Measurements from ENCODE around the gene CYB561.

Gene CYB561

DNA sequence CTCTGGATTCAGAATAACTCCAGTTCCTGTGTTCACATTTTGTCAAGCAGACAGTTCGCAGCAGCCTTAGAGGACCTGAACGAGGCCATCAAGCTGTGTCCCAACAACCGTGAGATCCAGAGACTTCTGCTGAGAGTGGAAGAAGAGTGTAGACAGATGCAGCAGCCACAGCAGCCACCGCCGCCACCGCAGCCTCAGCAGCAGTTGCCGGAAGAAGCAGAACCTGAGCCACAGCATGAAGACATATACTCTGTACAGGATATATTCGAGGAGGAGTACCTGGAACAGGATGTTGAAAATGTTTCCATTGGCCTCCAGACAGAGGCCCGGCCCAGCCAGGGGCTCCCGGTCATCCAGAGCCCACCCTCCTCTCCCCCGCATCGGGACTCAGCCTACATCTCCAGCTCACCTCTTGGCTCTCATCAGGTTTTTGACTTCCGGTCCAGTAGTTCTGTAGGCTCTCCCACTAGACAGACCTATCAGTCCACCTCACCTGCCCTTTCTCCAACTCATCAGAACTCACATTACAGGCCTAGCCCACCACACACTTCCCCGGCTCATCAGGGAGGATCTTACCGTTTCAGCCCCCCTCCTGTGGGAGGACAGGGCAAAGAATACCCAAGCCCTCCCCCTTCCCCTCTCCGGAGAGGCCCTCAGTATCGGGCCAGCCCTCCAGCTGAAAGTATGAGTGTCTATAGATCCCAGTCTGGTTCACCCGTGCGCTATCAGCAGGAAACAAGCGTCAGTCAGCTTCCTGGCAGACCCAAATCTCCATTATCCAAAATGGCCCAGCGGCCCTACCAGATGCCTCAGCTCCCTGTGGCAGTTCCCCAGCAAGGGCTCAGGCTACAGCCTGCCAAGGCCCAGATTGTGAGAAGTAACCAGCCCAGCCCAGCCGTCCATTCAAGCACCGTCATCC is 25.9 kb downstream of the CYB561 start:
- in situ Hi-C loops (cut with HindIII; ENCODE audit: low sequenced_read_pairs), result no loop called here

DNA sequence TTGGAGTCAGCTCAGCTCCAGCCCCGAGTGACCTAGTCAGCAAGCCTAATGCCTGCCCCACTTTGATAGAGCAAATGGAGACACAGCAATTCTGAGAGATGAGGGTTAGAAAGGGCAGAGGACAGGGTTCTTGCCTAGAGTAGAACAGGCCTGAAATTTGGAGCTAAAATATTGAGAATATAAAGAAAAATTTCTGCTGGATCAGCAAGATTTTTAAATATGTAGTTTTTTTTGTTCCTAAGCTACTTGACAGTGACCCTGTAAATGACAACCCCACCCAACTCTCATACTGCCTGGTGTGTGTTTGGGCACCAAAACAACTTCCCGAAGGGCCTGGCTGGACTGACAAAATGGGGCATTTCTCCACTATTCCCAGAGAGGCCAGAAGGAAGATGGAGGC is 26.7 kb downstream of the CYB561 start:
- in situ Hi-C loops (cut with HindIII; ENCODE audit: low sequenced_read_pairs), result no loop called here

DNA sequence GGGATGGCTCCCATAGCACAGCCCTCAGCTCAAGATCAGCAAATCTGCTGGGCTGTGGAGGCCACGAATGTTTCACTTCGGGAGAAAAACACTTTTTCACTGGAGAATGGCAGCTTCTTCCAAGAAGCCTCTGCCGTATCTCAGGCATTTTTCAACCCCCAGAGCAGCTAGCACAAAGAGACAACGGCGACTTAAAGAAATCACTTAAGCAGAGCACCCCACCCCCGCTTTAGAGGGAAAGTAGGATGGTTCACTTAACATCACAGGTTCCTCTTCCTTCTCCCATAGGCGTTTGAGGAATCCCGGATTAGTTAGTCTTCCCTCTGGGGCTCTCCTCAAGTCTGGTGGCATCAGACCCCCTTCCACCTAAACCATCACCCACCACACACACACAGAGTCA is 27.6 kb downstream of the CYB561 start:
- in situ Hi-C loops (cut with HindIII; ENCODE audit: low sequenced_read_pairs), result no loop called here

DNA sequence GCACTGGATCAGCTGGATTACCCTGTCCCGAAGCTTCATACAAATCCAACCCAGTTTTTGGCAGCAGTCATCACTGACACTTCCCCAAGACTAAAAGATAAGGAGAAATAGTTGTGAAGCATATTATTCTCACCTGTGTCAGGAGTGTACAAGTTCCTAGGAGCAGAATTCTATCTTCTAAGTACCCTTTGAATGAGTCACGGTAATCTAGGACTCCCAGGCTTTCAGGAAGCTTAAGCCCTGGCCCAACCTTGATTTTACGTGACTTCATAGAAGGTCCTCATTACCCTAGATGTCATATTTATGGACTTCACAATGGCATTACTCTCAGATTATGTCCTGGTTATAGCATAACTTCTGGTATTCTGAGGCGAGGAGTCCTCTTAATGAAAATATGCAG is 31.9 kb downstream of the CYB561 start:
- in situ Hi-C loops (cut with HindIII; ENCODE audit: low sequenced_read_pairs), result no loop called here

DNA sequence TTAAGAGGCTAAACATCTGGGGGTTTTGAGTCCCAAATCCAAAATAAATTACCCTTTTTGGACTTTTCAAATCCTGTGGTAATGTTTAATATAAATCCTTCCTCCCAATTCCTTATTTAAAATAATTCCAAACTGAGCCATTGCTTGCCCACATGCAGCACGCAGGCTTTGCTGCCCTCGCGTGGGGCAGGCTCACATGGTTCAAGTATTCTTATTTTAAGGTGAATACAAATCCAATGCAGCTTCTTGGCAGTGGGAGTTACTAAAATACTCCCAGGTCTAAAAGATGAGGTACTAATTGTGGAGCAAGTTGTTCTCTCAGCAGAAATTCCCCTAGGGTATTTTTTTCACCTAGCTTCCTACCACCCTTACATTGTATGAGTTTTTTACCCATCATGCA is 33.0 kb downstream of the CYB561 start:
- in situ Hi-C loops (cut with HindIII; ENCODE audit: low sequenced_read_pairs), result no loop called here

DNA sequence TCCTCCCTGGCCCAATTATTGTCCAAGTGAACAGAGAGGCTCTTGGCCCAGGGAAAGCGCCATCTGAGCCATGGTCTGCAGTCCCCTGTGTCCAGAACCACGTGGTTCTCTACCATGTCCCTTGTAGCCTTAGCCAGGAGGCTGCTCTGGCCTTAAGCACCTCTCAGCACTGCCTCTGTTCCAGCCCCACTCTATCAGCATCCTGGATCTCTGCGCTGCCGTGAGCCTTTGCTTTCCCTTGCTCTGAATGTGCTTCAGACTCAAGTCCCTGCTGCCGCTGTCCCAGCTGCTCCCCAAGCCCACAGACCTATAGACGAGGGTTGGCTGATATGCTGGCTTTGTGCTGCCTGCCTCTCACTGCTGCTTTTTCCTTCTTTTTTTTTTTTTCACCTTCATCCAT is 33.9 kb downstream of the CYB561 start:
- in situ Hi-C loops (cut with HindIII; ENCODE audit: low sequenced_read_pairs), result no loop called here

DNA sequence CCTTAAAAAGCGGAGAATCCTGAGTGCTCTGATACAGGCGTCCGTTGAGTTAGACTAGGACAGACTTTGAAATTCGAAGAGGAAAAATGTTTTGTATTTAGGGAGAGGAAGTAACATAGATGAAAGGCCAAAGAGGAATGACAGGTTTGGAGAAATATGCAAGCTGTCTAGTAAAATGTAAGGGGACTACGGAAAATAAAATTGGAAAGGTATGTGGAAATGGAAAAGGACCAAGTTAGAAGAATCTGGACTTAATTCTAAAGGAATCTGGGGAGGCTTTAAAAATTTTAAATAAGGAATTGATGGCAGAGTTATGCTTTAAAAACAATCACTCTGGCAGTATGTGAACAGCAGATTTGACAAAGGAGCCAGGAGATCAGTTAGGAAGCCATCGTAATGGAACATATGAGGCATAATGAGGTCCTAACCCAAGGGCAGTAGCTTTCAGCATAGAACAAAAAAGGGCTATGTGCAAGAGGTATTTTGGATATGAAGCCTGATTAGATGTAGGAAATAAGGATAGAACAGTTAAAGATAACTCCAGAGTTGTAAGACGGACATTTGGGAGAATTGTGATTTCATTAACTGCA is 38.3 kb downstream of the CYB561 start:
- in situ Hi-C loops (cut with HindIII; ENCODE audit: low sequenced_read_pairs), result no loop called here

DNA sequence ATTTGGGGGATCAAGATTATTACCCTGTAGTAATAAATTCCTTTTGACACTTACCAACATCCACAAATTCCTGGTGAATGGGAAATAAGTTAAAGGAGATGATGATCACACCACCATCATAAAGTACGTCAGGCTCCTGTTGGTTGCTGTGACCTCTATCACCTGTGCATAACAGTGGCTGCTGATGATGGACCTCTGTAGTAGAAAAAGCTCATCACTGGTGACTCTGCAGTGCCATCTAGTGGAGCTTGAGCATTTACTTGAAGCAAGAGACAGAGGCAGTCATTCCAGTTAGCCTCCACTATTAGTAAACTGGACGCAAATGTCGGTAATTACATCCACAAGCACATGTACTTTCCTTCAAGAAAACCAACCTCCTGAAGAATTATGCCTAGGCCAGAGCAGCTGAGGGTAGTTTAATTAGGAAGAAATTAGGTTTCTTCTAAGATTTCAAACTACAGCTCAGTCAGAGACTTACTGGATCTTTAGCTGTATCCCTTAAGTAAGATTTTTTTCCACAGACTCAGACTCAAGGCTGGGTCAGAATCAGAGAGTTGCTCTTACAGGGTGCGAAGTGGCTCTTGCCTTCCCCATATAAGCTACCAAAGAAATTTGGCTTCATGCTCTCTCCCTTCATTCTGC is 39.3 kb downstream of the CYB561 start:
- in situ Hi-C loops (cut with HindIII; ENCODE audit: low sequenced_read_pairs), result no loop called here

DNA sequence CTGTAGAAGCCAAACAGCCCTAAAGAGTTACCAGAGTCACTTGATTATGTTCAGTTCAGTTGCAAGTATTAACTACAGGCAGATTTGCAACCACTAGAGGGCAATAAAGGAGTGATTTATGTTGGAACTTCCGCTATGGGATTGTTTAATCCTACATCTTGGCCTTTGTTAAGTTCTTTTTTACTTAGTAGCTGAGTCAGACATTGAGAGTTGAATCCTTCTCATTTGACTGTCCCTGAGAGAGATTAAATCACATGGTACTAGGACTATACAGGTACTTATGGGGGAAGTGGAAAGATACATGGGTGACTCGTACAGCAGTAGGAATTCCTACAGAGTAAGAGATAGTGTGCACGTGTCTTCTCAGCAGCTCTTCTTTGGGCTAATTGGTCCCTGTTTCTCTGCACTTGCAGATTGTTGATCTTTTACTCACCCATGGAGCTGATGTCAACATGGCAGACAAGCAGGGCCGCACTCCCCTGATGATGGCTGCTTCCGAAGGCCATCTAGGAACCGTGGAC is 40.3 kb downstream of the CYB561 start:
- in situ Hi-C loops (cut with HindIII; ENCODE audit: low sequenced_read_pairs), result no loop called here

DNA sequence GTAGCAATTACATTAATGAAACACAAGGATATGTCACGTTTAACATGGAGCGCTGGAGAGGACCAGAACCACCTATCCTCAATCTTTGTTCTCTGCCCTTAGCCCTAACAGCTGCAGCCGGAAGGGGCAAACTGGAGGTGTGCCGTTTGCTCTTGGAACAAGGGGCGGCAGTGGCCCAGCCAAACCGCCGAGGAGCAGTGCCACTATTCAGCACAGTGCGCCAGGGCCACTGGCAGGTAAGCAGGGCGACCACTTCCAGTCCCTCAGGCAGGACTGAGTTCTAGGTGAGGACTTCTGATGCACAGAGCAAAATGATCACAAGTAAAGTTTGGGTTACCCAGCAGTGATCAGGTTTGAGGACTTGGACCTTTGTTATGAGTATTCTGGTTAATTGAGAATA is 41.1 kb downstream of the CYB561 start:
- in situ Hi-C loops (cut with HindIII; ENCODE audit: low sequenced_read_pairs), result no loop called here

DNA sequence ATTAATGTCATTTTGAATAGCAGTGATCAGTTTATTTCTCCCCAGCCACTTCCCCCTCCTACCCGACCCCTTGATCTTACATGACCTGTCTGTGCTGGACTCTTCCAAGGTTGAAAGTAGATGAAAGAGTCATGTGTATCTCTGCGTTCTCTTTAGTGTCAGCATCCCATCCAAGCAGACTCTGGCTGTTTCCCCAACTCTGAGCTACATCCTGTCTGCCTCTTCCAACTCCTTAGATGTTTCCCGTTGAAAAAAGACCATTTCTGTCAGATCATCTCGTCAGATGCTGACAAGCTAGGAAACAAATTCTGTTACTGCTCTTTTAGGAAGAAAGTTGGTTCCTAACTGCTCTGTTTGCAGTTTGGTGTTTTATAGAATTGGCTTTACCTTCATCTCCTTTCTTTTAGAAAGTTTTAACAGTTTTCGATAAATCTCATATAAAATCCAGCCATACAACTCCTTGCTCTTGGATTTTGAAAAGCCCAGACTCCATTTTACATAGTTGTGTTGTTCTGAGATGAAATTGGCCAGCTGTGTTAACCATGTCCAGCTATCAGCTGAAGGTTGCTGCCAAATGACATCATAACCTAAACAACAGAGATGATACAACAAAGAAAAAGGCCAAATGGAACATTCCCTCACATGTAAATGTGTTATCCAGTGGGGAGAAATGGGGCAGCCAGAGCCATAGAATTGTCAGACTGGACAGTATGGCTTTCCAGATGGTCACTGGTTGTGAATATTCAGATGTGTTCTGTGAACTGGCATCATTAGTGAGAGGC is 43.5 kb downstream of the CYB561 start:
- in situ Hi-C loops (cut with HindIII; ENCODE audit: low sequenced_read_pairs), result no loop called here

DNA sequence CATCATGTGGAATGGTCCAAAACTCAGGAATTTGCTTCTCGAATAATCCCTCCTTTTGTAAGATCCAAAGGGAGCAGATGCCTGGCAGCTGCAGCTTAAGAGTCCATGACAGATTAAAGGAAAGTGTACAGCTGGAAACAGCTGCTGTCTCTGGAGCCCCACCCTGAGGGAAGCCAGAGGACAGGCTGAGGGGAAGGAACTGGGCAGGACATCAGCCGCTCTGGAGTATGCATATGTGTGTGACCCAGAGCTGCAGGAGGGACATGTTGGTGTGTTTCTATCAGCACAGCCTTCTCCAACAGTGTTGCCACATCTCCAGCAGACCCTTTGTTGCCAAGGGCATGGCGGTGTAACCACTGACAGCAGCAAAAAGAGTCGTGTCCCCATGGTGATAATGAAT is 46.2 kb downstream of the CYB561 start:
- in situ Hi-C loops (cut with HindIII; ENCODE audit: low sequenced_read_pairs), result no loop called here

DNA sequence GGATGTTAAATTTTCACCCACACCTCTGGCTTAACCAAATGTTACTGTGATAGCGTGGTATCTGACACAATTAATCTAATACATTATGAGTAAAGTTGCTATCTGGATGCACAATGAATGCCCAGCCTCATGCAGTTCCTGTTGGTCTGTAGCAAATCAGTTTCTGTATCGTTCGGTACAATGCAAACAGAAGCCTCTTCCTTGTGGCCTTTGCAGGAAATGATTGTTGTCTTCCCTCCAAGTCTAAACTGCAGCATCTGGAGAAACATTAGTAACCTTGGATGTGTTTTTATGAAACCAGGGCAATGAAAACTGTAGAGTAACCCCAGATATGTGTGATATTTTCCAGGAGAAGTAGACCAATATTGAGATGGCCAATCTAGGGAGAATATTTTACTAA is 46.8 kb downstream of the CYB561 start:
- in situ Hi-C loops (cut with HindIII; ENCODE audit: low sequenced_read_pairs), result no loop called here

DNA sequence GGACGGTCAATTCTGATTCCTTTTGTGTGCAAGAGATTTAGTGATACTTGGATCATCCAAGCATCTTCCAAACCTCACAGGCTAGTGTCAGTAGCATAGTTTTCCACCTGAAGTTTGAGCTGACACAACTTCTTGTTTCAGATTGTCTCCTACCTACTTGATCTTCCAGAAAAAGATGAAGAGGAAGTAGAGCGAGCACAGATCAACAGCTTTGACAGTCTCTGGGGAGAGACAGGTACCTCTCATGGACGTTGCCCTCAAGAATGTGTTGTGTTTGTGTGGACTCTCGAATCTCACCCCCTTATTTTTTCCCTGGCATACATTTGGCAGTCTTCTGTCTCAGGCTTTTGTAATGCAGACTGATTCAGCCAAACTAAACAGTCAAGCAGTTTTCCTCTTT is 47.4 kb downstream of the CYB561 start:
- in situ Hi-C loops (cut with HindIII; ENCODE audit: low sequenced_read_pairs), result no loop called here

DNA sequence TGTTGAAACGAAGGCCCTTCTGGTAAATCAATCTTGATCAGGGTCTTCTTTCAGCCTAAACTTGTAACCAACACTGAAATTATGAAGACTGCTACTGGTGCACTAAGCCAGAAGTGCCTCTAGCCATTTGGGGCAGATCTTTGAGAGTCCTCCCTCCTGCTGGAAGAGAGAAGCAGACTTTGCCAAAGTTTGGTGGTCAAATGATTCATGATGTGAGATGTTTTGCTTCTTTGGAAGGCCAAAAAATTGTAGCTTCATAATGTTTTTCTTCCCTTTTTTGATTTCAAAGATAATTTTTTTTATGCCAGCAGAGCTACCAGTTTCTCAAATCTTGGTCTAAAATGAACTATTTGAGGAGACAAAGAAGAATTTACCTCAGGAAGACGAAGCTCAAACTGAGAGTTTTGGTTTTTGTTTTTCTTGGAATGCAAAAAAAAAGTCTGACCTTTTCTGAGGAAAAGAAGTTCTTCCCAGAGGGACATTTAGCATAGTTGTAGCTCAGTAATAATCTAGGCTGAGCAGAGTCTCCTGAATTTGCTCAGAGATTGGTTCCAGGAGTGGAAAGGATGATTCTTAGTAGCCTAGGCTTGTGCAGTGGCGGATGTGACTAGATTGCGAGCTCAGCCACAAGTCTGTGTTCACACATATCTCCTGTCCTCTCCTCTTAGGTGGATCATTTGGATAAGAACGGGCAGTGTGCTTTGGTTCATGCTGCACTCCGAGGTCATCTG is 50.9 kb downstream of the CYB561 start:
- in situ Hi-C loops (cut with HindIII; ENCODE audit: low sequenced_read_pairs), result no loop called here

DNA sequence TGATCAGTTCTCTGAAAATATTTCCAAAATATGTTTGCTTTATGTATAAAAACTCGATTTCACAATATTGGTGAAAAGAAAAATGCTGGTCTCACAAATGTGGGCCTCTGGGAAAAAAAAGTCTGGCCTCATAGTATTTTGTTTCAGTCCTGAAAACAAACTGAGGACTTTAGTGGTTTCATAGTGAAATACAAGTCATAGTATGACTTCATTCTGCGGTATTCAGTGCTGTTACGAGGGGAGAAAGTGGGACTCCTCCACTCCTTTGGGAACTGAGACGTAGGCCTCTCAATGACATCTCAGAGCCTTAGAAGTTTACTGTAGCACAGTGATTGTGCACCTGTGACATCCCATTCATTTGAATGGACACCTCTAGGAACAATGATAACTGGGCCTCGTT is 56.0 kb downstream of the CYB561 start:
- in situ Hi-C loops (cut with HindIII; ENCODE audit: low sequenced_read_pairs), result no loop called here

DNA sequence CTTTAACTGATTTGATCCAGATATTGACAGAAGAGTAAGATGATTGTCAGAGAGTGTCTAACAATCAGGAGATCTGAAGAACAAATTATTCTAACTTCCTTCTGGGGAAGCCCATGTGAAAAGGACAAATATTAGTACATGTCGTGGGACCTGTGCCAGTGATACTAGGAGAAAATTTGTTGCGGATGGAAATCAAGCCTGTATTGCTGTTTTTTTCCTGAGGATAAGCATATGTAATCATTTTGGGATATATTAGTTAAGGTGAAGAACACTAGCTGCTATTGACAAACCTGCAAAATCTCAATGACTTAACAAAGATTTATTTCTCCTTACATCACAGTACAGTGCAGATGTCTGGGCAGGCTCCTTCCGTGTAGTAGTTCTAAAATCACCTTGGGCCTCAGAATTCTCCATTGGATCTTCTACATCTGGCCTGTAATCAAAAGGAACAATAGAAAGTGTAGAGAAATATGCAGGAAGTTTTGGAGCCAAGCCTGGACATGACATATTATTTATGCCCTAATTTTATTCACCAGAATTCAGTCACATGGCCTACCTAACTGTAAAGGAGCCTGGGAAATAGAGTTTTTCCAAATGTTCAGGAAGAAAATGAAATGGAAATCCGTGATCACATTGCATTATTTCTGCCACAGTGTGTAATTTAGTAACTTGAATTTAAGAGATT is 58.3 kb downstream of the CYB561 start:
- in situ Hi-C loops (cut with HindIII; ENCODE audit: low sequenced_read_pairs), result no loop called here

DNA sequence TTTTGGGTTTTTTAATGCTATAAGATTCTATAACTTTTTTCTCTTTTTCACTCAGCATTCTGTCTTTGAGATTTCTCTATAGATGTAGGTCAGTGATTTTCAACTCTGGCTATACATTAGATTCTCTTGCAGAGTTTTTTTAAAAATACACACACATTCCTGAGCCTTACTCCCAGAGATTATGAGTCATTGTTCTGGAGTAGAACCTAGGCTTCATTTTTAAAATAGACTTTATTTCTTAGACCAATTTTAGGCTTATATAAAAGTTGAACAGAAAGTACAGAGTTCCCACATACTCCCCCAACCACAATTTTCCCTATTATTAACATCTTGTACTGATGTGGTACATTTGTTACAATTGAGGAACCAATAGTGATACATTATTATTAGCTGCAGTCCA is 63.3 kb downstream of the CYB561 start:
- in situ Hi-C loops (cut with HindIII; ENCODE audit: low sequenced_read_pairs), result no loop called here
